NCI-H2227 (cell line): ENCODE data around the gene TLDC2.
"Not testable (repeated sequence)": the region's sequence is repeated elsewhere in the genome, so short reads cannot be mapped to it uniquely, and the experiment has no call there.

Experiments used
- DNase-seq: peaks from one replicate; lab custom pipeline; 2025; ENCODE audit not compliant: unreplicated experiment; lab: John Stamatoyannopoulos, UW

Gene TLDC2

GRCh38 chr20:36866681-36867495, 9.1 kb upstream of the TLDC2 start:
- DNase-seq, result no peak

- no peak for DNase-seq
These were observed 4.0 kb upstream of the TLDC2 start for GRCh38 chr20:36871640-36872570.

- no peak for DNase-seq
These were observed 3.1 kb upstream of the TLDC2 start for GRCh38 chr20:36872852-36873251.

GRCh38 chr20:36873498-36874189, 2.3 kb upstream of the TLDC2 start:
- no peak for DNase-seq

GRCh38 chr20:36875093-36875492, 845 bp upstream of the TLDC2 start:
- DNase-seq, result not testable (repeated sequence)

GRCh38 chr20:36876473-36876833, 515 bp downstream of the TLDC2 start:
- DNase-seq, result no peak

- DNase-seq, result no peak
These were observed 3.0 kb downstream of the TLDC2 start for GRCh38 chr20:36878941-36879340.

GRCh38 chr20:36880741-36881250, 4.9 kb downstream of the TLDC2 start:
- no peak for DNase-seq

GRCh38 chr20:36881331-36881730, 5.4 kb downstream of the TLDC2 start:
- no peak for DNase-seq

- DNase-seq, result no peak
These were observed 6.0 kb downstream of the TLDC2 start for GRCh38 chr20:36881888-36882287.

GRCh38 chr20:36883977-36884535, 8.1 kb downstream of the TLDC2 start:
- DNase-seq, result no peak

- no peak for DNase-seq
These were observed 9.4 kb downstream of the TLDC2 start for GRCh38 chr20:36885356-36885755.

GRCh38 chr20:36886859-36887751, 11.2 kb downstream of the TLDC2 start:
- peak; percentile 93 for DNase-seq

- DNase-seq, result peak; percentile 61
These were observed 11.8 kb downstream of the TLDC2 start for GRCh38 chr20:36887752-36888090.

- no peak for DNase-seq
These were observed 13.1 kb downstream of the TLDC2 start for GRCh38 chr20:36888880-36889516.

- DNase-seq, result no peak
These were observed 14.6 kb downstream of the TLDC2 start for GRCh38 chr20:36890586-36890985.

GRCh38 chr20:36891211-36891610, 15.3 kb downstream of the TLDC2 start:
- DNase-seq, result no peak

GRCh38 chr20:36893801-36894200, 17.9 kb downstream of the TLDC2 start:
- no peak for DNase-seq

GRCh38 chr20:36895036-36895435, 19.1 kb downstream of the TLDC2 start:
- no peak for DNase-seq

- DNase-seq, result no peak
These were observed 28.8 kb downstream of the TLDC2 start for GRCh38 chr20:36904690-36905089.
